ENCODE data around the gene BCAS3. TPM values are rescaled to one million over a fixed set of nuclear protein-coding genes. Genes with fewer than 3 reads are reported as not detected.

BCAS3 gene
- total RNA-seq, 2 experiments from 2014 or later, result 20.1 to 31.8 TPM

DNA sequence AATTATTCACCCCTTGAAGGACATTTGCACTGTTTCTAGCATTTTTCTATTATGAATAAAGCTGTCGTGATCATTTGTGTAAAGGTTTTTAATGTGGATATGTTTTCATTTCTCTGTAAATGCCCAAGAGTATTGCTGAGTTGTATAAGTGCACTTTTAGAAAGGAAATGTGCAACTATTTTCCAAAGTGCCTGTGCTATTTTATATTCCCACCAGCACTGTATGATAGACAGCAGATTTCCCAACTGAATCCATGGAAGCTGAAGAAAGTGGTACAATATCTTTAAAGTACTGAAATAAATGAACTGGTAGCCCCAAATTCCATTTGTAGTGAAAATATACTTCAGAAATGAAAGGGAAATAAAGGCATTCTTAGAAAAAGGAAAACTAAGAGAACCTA, 238.4 kb downstream of the BCAS3 start:
- intact Hi-C loops (cut with DNase I, micrococcal nuclease), result no loop called here
- peaks cover 37% of the 10 kb centered on the region for H3K36me3 Mint-ChIP-seq (ENCODE audit: low read depth)
- peaks cover 7% of the 10 kb centered on the region for H3K9me3 Mint-ChIP-seq
- DNase-seq, result no peak
- CTCF ChIA-PET, result no interaction called here
- Histone ChIP-seq H3K9me3 (ENCODE audit: control insufficient read depth in 1 of 2, insufficient read depth in 1 of 2, low read length in 2 of 2) (peaks cover 6 to 7% of the 10 kb centered on the region in 2 experiments), H3K27me3 (ENCODE audit: control insufficient read depth in 1 of 2, insufficient read depth in 2 of 2, low read length in 2 of 2) (no peaks in the 10 kb centered on the region), H3K4me3 (ENCODE audit: low read length) (no peak overlapping the region), H3K36me3 (ENCODE audit: insufficient read depth, low read length) (no peaks in the 10 kb centered on the region), H3K27ac (ENCODE audit: low read depth in 1 of 2, low read length in 2 of 2) (no peak overlapping the region), H3K4me1 (ENCODE audit: insufficient read depth, low read length) (no peaks in the 10 kb centered on the region)
- no peak overlapping the region for H3K4me3 Mint-ChIP-seq
- POLR2A ChIA-PET, result no interaction called here
- ATAC-seq (ENCODE audit: poor library complexity), result no peak
- no peaks in the 10 kb centered on the region for H3K4me1 Mint-ChIP-seq (ENCODE audit: low read depth)
- no peaks in the 10 kb centered on the region for H3K27me3 Mint-ChIP-seq
- no peak overlapping the region for H3K27ac Mint-ChIP-seq
- TF ChIP-seq, protein P1, sequence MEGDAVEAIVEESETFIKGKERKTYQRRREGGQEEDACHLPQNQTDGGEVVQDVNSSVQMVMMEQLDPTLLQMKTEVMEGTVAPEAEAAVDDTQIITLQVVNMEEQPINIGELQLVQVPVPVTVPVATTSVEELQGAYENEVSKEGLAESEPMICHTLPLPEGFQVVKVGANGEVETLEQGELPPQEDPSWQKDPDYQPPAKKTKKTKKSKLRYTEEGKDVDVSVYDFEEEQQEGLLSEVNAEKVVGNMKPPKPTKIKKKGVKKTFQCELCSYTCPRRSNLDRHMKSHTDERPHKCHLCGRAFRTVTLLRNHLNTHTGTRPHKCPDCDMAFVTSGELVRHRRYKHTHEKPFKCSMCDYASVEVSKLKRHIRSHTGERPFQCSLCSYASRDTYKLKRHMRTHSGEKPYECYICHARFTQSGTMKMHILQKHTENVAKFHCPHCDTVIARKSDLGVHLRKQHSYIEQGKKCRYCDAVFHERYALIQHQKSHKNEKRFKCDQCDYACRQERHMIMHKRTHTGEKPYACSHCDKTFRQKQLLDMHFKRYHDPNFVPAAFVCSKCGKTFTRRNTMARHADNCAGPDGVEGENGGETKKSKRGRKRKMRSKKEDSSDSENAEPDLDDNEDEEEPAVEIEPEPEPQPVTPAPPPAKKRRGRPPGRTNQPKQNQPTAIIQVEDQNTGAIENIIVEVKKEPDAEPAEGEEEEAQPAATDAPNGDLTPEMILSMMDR (IDR thresholded peaks at IDR 0.05), result no peak

DNA sequence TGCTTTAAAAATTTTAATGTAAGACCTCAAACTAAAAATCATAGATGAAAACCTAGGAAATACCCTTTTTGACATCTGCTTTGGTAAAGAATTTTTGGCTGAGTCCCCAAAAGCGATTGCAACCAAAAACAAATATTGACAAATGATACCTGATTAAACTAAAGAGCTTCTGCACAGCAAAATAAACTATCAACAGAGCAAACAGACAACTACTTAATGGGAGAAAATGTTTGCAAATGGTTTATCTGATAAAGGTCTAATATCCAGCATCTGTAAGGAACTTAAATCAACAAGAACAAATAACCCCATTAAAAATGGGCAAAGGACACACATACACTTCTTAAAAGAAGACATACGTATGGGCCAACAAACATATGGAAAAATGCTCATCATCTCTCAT, 242.5 kb downstream of the BCAS3 start:
- Histone ChIP-seq H3K36me3 (ENCODE audit: insufficient read depth, low read length) (no peaks in the 10 kb centered on the region), H3K27ac (ENCODE audit: low read depth in 1 of 2, low read length in 2 of 2) (no peak overlapping the region), H3K9me3 (ENCODE audit: control insufficient read depth in 1 of 2, insufficient read depth in 1 of 2, low read length in 2 of 2) (peaks cover 6 to 7% of the 10 kb centered on the region in 2 experiments), H3K4me1 (ENCODE audit: insufficient read depth, low read length) (no peaks in the 10 kb centered on the region), H3K4me3 (ENCODE audit: low read length) (no peak overlapping the region), H3K27me3 (ENCODE audit: control insufficient read depth in 1 of 2, insufficient read depth in 2 of 2, low read length in 2 of 2) (no peaks in the 10 kb centered on the region)
- H3K36me3 Mint-ChIP-seq (ENCODE audit: low read depth), result peaks cover 29% of the 10 kb centered on the region
- POLR2A ChIA-PET, result no interaction called here
- ATAC-seq (ENCODE audit: poor library complexity), result no peak
- TF ChIP-seq, protein P1 (IDR thresholded peaks at IDR 0.05), result no peak
- DNase-seq, result no peak
- H3K9me3 Mint-ChIP-seq, result peaks cover 7% of the 10 kb centered on the region
- H3K4me3 Mint-ChIP-seq, result no peak overlapping the region
- no peaks in the 10 kb centered on the region for H3K4me1 Mint-ChIP-seq (ENCODE audit: low read depth)
- no peak overlapping the region for H3K27ac Mint-ChIP-seq
- CTCF ChIA-PET, result no interaction called here
- H3K27me3 Mint-ChIP-seq, result no peaks in the 10 kb centered on the region
- intact Hi-C loops (cut with DNase I, micrococcal nuclease), result no loop called here

DNA sequence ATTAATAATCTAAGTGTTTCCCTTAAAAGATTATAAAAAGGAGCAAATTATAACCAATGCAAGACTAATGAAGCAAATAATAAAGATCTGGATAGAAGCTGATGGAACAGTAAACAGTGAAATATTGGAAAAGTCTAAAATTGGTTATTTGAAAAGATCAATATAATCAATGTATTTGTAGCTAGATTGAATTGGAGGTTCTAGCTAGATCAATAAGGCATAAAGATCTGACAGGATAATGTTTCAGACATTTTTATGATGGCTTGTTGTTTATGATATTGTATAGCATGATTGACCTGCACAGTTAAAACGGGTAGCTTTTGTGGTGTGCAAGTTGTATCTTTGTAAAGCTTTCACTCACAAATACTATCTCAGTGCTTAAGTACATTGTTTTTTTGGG, 245.3 kb downstream of the BCAS3 start:
- H3K27ac ChIP-seq (ENCODE audit: low read depth in 1 of 2, low read length in 2 of 2), result no peak overlapping the region
- H3K9me3 ChIP-seq (ENCODE audit: control insufficient read depth in 1 of 2, insufficient read depth in 1 of 2, low read length in 2 of 2), result no peaks in the 10 kb centered on the region
- intact Hi-C loops (cut with DNase I, micrococcal nuclease), result no loop called here
- CTCF ChIA-PET, result no interaction called here
- DNase-seq (no peak), ATAC-seq (ENCODE audit: poor library complexity) (no peak)
- Mint-ChIP-seq H3K36me3 (ENCODE audit: low read depth) (peaks cover 15% of the 10 kb centered on the region), H3K9me3 (no peaks in the 10 kb centered on the region), H3K4me3 (no peak overlapping the region), H3K4me1 (ENCODE audit: low read depth) (no peaks in the 10 kb centered on the region), H3K27me3 (no peaks in the 10 kb centered on the region), H3K27ac (no peak overlapping the region)
- no peaks in the 10 kb centered on the region for H3K4me1 ChIP-seq (ENCODE audit: insufficient read depth, low read length)
- POLR2A ChIA-PET, result no interaction called here
- H3K36me3 ChIP-seq (ENCODE audit: insufficient read depth, low read length), result no peaks in the 10 kb centered on the region
- no peak overlapping the region for H3K4me3 ChIP-seq (ENCODE audit: low read length)
- TF ChIP-seq, protein P1 (IDR thresholded peaks at IDR 0.05), result no peak
- no peaks in the 10 kb centered on the region for H3K27me3 ChIP-seq (ENCODE audit: control insufficient read depth in 1 of 2, insufficient read depth in 2 of 2, low read length in 2 of 2)
